HepG2 (cell line): ENCODE results near the gene NPC1. TPM values are rescaled to one million over a fixed set of nuclear protein-coding genes. Genes with fewer than 3 reads are reported as not detected.

ENCODE experiments used
- AHR ChIP-seq: IDR thresholded peaks from 2 replicates; pipeline ENCODE4 v1.6.1; 2018; ENCODE audit warnings: missing genetic modification reagents, missing compliant biosample characterization
- ATM ChIP-seq: fragments of 450-650 bp; IDR thresholded peaks from 2 replicates; pipeline ENCODE4 v1.7.1; 2017; ENCODE audit warnings: mild to moderate bottlenecking, borderline replicate concordance
- FOXO1 ChIP-seq: sonication (generic); formaldehyde crosslinking; IDR thresholded peaks from 2 replicates; pipeline ENCODE4 v1.4.0; 2020; ENCODE audit warnings: missing genetic modification reagents
- HDAC2 ChIP-seq: sonication (generic); formaldehyde crosslinking; IDR thresholded peaks from 2 replicates; pipeline ENCODE4 v1.4.0; 2020; ENCODE audit warnings: missing genetic modification reagents
- HIVEP1 ChIP-seq: sonication (generic); formaldehyde crosslinking; IDR thresholded peaks from 2 replicates; pipeline ENCODE4 v1.4.0; 2020; ENCODE audit warnings: mild to moderate bottlenecking, missing genetic modification reagents
- NBN ChIP-seq: fragments of 450-650 bp; conservative IDR thresholded peaks from 2 replicates; pipeline ENCODE4 v1.6.1; 2017
- NFKB2 ChIP-seq: sonication (generic); formaldehyde crosslinking; IDR thresholded peaks from 2 replicates; pipeline ENCODE4 v1.4.0; 2020; ENCODE audit warnings: missing genetic modification reagents, borderline replicate concordance
- RXRB ChIP-seq: IDR thresholded peaks from 2 replicates; pipeline ENCODE4 v1.6.1; 2016; ENCODE audit warnings: borderline replicate concordance, missing genetic modification reagents, missing compliant biosample characterization
- STAT5B ChIP-seq: sonication (generic); formaldehyde crosslinking; IDR thresholded peaks from 2 replicates; pipeline ENCODE4 v1.4.0; 2020; ENCODE audit warnings: missing genetic modification reagents
- U2AF2 ChIP-seq: fragments of 200-400 bp; formaldehyde crosslinking; IDR thresholded peaks from 2 replicates; pipeline ENCODE4 v1.6.1; 2017; ENCODE audit warnings: low read depth, mild to moderate bottlenecking, low read length
- ZBTB20 ChIP-seq: sonication (generic); formaldehyde crosslinking; IDR thresholded peaks from 2 replicates; pipeline ENCODE4 v1.8.1; 2023; ENCODE audit warnings: missing genetic modification reagents, low read depth, mild to moderate bottlenecking, borderline replicate concordance
- ZNF143 ChIP-seq: sonication (generic); formaldehyde crosslinking; IDR thresholded peaks from 2 replicates; pipeline ENCODE4 v1.4.0; 2020; ENCODE audit warnings: missing genetic modification reagents
- ZNF317 ChIP-seq: sonication (generic); formaldehyde crosslinking; IDR thresholded peaks from 2 replicates; pipeline ENCODE4 v1.5.0; 2020; ENCODE audit warnings: mild to moderate bottlenecking, missing genetic modification reagents
- ZNF337 ChIP-seq: sonication (generic); formaldehyde crosslinking; IDR thresholded peaks from 2 replicates; pipeline ENCODE4 v1.5.1; 2020; ENCODE audit warnings: missing genetic modification reagents, low read depth, mild to moderate bottlenecking, borderline replicate concordance
- ZNF382 ChIP-seq: sonication (generic); formaldehyde crosslinking; IDR thresholded peaks from 2 replicates; pipeline ENCODE4 v1.5.0; 2020; ENCODE audit warnings: missing genetic modification reagents, mild to moderate bottlenecking, borderline replicate concordance
- ZNF468 ChIP-seq: sonication (generic); formaldehyde crosslinking; IDR thresholded peaks from 2 replicates; pipeline ENCODE4 v1.8.0; 2022; ENCODE audit warnings: mild to moderate bottlenecking, moderate library complexity, missing genetic modification reagents
- ZNF484 ChIP-seq: sonication (generic); formaldehyde crosslinking; IDR thresholded peaks from 2 replicates; pipeline ENCODE4 v1.5.1; 2020; ENCODE audit warnings: mild to moderate bottlenecking, low read depth, missing genetic modification reagents, borderline replicate concordance
- ZNF503 ChIP-seq: sonication (generic); formaldehyde crosslinking; IDR thresholded peaks from 2 replicates; pipeline ENCODE4 v1.4.0; 2020; ENCODE audit warnings: missing genetic modification reagents
- ZNF589 ChIP-seq: sonication (generic); formaldehyde crosslinking; conservative IDR thresholded peaks from 2 replicates; pipeline ENCODE4 v1.8.0; 2022; ENCODE audit warnings: mild to moderate bottlenecking, moderate library complexity, missing genetic modification reagents
- ZNF768 ChIP-seq: sonication (generic); formaldehyde crosslinking; IDR thresholded peaks from 2 replicates; pipeline ENCODE4 v1.4.0; 2020; ENCODE audit warnings: missing genetic modification reagents
- polyA plus RNA-seq, 8 experiments: library from polyadenylated mRNA; depleted of rRNA in 3 of 8; stranded (reverse) in 7 of 8; unstranded in 1 of 8; fragments of >200 nt; fragmentation: Illumina TruSeq in 4 of 8; extraction: Trizol in 4 of 8; gene quantifications; 2 replicates each; pipeline versions ENCODE4 v1.2.1 to v1.2.3, GENCODE V29; 2011 to 2016; ENCODE audit warnings: low read depth in 4 of 8, missing spikeins in 1 of 8, mixed read lengths in 1 of 8; ENCODE audit not compliant: insufficient read depth in 1 of 8
- total RNA-seq, 5 experiments: library from RNA; depleted of rRNA; stranded (reverse); fragments of >200 nt; fragmentation: Illumina TruSeq; extraction: Trizol; gene quantifications; 2 replicates each; pipeline ENCODE4 v1.2.3, GENCODE V29; 2016; ENCODE audit warnings: low read depth in 1 of 5
- TF ChIP-seq, protein P1 (sequence below): sonication (generic); formaldehyde crosslinking; IDR thresholded peaks from 2 replicates; pipeline ENCODE4 v1.4.0; 2020; ENCODE audit warnings: missing genetic modification reagents, borderline replicate concordance
- TF ChIP-seq, protein P2 (sequence below): fragments of 450-650 bp; IDR thresholded peaks from 2 replicates; pipeline ENCODE4 v1.6.1; 2017

NPC1 gene
- total and polyA plus RNA-seq, 2 of the 13 experiments (the other 11 are each of a cell fraction or from before 2014, with no cell fraction given) = 46.5 to 114 TPM

DNA sequence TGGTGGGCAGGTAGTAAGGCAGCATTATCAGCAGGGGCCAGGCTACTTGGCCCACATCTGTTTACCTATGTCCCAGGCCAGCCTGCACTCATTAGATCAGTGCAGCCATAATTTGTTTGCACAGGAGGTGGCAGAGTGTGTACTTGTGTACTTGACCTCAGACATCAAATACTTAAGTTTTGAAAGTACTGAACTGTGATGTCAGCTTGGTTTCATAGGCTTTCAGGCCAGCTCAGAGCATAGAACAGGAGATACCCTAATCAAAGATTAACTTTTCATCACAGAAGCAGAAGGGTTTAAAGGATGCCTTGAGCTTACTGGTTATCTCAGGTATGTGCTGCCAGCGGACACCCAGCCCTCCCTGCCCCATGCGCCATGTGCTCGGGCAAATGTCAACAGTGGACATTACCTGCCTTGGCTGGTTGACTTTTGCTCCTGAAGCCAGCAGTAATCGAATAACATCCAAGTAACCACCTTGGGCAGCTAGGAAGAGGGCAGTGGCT is 43.2 kb upstream of the NPC1 start (continued):
- no peak for TF ChIP-seq ZNF317 (CRISPR knock-in tag)
- TF ChIP-seq, protein P1, sequence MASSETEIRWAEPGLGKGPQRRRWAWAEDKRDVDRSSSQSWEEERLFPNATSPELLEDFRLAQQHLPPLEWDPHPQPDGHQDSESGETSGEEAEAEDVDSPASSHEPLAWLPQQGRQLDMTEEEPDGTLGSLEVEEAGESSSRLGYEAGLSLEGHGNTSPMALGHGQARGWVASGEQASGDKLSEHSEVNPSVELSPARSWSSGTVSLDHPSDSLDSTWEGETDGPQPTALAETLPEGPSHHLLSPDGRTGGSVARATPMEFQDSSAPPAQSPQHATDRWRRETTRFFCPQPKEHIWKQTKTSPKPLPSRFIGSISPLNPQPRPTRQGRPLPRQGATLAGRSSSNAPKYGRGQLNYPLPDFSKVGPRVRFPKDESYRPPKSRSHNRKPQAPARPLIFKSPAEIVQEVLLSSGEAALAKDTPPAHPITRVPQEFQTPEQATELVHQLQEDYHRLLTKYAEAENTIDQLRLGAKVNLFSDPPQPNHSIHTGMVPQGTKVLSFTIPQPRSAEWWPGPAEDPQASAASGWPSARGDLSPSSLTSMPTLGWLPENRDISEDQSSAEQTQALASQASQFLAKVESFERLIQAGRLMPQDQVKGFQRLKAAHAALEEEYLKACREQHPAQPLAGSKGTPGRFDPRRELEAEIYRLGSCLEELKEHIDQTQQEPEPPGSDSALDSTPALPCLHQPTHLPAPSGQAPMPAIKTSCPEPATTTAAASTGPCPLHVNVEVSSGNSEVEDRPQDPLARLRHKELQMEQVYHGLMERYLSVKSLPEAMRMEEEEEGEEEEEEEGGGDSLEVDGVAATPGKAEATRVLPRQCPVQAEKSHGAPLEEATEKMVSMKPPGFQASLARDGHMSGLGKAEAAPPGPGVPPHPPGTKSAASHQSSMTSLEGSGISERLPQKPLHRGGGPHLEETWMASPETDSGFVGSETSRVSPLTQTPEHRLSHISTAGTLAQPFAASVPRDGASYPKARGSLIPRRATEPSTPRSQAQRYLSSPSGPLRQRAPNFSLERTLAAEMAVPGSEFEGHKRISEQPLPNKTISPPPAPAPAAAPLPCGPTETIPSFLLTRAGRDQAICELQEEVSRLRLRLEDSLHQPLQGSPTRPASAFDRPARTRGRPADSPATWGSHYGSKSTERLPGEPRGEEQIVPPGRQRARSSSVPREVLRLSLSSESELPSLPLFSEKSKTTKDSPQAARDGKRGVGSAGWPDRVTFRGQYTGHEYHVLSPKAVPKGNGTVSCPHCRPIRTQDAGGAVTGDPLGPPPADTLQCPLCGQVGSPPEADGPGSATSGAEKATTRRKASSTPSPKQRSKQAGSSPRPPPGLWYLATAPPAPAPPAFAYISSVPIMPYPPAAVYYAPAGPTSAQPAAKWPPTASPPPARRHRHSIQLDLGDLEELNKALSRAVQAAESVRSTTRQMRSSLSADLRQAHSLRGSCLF (CRISPR knock-in tag) = no peak
- peak; percentile 82 for TF ChIP-seq HDAC2
- TF ChIP-seq ZNF468 (CRISPR knock-in tag) = no peak
- no peak for TF ChIP-seq ZNF143 (CRISPR knock-in tag)
- TF ChIP-seq, protein P2, sequence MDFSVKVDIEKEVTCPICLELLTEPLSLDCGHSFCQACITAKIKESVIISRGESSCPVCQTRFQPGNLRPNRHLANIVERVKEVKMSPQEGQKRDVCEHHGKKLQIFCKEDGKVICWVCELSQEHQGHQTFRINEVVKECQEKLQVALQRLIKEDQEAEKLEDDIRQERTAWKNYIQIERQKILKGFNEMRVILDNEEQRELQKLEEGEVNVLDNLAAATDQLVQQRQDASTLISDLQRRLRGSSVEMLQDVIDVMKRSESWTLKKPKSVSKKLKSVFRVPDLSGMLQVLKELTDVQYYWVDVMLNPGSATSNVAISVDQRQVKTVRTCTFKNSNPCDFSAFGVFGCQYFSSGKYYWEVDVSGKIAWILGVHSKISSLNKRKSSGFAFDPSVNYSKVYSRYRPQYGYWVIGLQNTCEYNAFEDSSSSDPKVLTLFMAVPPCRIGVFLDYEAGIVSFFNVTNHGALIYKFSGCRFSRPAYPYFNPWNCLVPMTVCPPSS = no peak
- no peak for TF ChIP-seq STAT5B (CRISPR knock-in tag)
- no peak for TF ChIP-seq NBN
- TF ChIP-seq HIVEP1 (CRISPR knock-in tag) = no peak
- no peak for TF ChIP-seq U2AF2
- no peak for TF ChIP-seq ZNF768
- no peak for TF ChIP-seq ZNF589
- peak; percentile 55; the same call in 1 of the 2 replicates for TF ChIP-seq ZNF503
- TF ChIP-seq ATM = no peak
- TF ChIP-seq AHR (CRISPR knock-in tag) = no peak
- 0 out of 2 replicates have a peak, but pooled peaks have one; percentile 62 for TF ChIP-seq ZNF337
- TF ChIP-seq RXRB (CRISPR knock-in tag) = peak; percentile 92
- 0 out of 2 replicates have a peak, but pooled peaks have one; percentile 55 for TF ChIP-seq ZBTB20 (CRISPR knock-in tag)
- peak; percentile 84 for TF ChIP-seq FOXO1 (CRISPR knock-in tag)
- TF ChIP-seq NFKB2 (CRISPR knock-in tag) = no peak
- TF ChIP-seq ZNF382 (CRISPR knock-in tag) = no peak
- TF ChIP-seq ZNF484 (CRISPR knock-in tag) = no peak
